Hindlimb muscle (tissue), 1 donor: ENCODE data around the gene FAM20C. TPM values are rescaled to one million over a fixed set of nuclear protein-coding genes. Genes with fewer than 3 reads are reported as not detected.

ENCODE experiments used
- DNase-seq: peaks from one replicate; pipeline ENCODE4 v3.0.0-alpha.2; 2013
- polyA plus RNA-seq: library from polyadenylated mRNA; unstranded; fragments of 120-200 nt; gene quantifications from one replicate; pipeline ENCODE4 v1.2.1, GENCODE V29; 2013; ENCODE audit not compliant: insufficient read length

FAM20C gene
- polyA plus RNA-seq, 1 donor, result 41.7 TPM

- no peak for DNase-seq
These were observed 32.8 kb upstream of the FAM20C start for GRCh38 chr7:159370-160270.

GRCh38 chr7:160958-161725 is 31.2 kb upstream of the FAM20C start:
- DNase-seq, result no peak

- no peak for DNase-seq
These were observed 29.6 kb upstream of the FAM20C start for GRCh38 chr7:162632-163297.

- no peak for DNase-seq
These were observed 29.1 kb upstream of the FAM20C start for GRCh38 chr7:163298-163695.

DNA sequence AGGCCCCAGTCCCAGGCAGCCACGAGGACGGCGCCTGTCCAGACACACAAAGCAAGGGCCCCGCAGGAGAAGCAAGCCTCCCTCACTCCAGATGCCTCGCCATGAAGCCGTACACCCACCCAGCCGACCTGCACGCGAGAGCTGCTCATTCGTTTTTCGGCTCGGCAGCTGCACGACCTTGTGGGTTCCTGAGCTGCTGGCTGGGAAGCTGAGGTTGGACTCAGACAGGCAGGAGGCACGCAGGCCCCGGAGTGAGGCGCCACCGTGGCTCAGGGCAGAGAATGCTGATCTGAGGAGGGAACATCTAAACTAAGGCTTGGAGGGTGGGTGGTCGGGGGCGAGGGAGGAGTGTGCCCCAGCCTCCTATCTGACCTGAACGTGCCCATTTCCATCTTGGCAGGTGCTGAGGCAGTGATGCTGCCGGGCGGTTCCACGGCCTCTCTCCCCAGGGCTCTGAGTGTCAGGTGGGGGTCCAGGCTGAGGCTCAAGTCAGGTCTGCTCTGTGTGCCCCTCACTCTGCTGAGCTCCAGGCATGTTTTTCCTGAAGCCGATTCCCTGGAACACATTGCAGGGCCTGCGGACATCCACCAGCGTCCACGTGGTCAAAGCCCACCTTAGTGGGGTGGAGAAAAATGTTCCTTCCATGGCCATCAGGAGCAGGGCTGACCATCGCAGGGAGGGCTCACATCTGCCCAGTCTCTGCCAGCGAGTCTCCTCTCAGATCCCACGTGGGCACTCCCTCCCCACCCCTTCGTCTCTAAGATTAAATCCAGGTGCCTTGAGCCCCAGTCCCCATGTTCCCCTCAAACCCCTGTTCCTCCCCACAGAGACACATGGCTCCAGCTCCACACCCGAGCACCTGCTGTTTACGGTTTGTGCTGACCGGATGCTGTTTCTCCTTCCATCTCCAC is 28.1 kb upstream of the FAM20C start:
- DNase-seq, result no peak

GRCh38 chr7:164882-165660 is 27.3 kb upstream of the FAM20C start:
- DNase-seq, result no peak

- DNase-seq, result no peak
These were observed 26.6 kb upstream of the FAM20C start for GRCh38 chr7:165661-166337.

GRCh38 chr7:166338-167060 is 25.9 kb upstream of the FAM20C start:
- DNase-seq, result peak; percentile 64

GRCh38 chr7:167090-167855 is 25.1 kb upstream of the FAM20C start:
- DNase-seq, result no peak

DNA sequence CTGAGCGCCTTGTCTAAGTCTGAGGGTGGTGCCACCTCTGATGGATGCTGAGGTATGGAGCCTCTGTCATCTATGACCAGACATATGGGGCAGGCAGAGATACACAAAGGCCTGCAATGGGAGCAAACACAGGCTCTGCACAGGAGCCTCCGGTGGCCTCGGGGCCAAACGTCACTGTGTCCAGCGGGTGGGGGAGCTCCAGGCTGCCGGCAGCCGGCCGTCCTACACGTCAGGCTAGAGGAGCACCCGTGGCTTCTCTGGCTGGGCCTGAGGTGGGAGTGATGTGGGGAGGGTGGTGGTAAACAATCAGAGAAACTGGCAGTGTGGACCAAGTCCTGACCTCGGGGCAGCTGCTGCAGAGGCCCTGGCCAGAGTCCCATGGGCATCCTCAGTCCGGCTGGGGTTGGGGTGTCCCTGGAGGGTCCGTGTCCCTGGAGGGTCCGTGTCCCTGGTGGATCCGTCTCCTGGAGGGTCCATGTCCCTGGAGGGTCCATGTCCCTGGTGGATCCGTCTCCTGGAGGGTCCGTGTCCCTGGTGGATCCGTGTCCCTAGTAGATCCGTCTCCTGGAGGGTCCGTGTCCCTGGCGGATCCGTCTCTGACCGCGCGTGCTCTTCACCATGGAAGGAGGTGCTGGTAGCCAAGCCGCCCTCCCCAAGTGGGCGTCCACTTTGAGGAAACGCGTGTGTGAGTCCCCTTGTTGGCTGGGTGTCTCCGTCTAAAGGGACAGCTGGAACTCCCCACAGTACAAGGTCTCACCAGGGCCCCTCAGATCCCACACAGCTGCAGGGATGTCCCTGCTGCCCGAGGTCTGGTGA is 24.2 kb upstream of the FAM20C start:
- no peak for DNase-seq

- DNase-seq, result no peak
These were observed 22.8 kb upstream of the FAM20C start for GRCh38 chr7:169276-170172.

DNA sequence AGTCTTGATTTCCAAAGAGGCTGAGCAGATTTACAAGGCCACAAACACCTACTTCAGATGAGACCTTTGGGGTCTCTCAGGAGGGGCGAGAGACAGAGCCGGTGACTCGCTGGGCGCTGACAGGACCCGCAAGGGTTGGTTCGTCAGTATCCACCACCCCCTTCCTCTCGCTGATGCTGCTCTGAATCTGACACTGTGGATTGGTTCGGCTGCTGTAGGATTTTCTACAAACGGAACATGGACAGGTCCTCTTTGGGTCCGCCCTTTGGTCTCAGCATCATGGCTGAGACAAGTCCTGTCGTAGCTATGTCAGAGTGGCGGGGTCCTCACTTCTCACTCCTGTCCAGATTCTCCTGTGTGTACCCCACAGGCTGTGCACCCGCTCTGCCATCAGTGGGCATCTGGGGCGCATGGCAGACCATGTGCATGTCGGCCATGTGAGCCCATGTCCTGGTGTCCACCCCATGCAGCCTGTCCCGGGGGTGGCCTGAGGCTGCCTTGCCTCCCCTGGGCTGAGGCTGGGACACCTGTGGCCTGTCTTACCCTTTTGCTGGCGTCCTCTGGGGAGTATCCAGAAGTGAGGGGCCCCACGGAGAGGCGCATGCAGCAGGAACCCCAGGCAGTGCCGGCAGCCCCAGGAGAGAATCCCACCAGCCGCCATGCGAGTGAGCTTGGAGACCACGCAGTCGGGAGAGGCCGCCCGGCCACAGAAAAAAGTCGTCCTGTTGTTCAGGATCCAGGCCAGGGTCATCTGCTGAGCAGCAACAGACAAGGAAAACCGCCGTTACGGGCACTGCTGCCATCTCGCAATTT is 21.6 kb upstream of the FAM20C start:
- no peak for DNase-seq

GRCh38 chr7:171364-171904 is 20.9 kb upstream of the FAM20C start:
- DNase-seq, result no peak

DNA sequence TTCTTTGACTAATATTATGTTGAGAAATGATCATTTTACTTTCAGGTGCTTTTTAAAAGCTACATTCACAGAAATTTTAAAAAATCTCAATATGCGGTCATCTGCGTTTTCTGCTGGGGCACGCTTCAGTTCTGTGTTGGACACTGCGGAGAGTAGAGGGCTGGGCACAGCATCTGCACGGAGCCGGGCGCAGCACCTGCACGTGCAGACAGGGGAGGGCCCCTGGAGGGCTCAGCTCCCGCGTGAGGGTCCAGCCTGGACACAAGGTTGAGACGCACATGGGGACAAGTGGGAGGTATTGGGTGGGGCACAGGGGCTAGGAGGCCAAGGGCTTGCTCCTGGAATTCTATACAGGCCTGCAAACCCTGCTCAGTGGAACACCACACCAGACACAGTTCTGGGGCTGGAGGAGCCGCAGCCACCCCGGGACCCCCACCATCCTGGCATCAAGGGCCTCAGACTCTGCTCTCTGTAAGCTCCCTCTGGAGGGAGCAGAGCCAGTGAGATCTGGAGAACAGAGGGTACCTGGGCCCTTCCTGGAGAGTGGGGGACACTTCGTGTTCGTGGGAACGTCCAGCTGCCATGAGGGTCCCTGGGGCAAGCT is 20.4 kb upstream of the FAM20C start:
- no peak for DNase-seq

DNA sequence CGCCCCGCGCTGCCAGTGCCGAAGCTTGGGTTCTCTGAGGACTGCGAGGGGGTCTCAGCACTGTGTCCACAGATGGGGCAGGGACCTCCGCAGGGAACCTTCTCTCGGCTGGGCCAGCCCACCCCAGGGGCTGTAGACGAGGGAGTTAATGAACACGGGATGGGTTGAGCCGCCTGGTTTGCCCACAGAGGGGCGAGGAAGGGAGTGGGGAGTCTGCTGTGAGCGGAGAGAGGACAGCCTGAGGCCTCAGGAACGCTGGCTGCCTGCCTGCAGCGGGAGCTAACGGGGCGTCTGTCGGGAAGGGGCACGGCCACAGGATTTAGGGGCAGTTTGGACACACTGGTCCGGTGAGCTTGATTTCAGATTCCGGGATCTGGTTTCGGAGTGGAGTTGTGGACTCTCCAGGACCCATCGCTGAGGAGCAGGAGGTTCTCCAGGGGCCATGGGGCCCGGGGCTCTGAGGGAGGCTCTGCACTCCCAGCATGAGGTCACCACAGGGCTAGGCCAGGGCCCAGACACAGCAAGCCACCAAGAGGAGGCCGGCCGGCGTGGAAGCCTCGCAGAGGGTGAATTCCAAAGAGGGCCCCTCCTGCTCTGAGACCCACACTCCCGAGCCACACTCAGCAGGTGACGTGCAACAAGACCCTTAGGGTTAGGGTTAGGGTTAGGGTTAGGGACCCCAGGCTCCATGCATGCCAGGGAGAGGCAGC is 19.0 kb upstream of the FAM20C start:
- no peak for DNase-seq
